GM21717 (cell line): ENCODE results near the gene IL1RAPL1.

Source experiments
- ATAC-seq: cut with Tn5 transposase; IDR thresholded peaks from one replicate; pipeline ENCODE4 v1.9.1; 2021; ENCODE audit warnings: mild to moderate bottlenecking, moderate library complexity; ENCODE audit not compliant: unreplicated experiment

The IL1RAPL1 gene

DNA sequence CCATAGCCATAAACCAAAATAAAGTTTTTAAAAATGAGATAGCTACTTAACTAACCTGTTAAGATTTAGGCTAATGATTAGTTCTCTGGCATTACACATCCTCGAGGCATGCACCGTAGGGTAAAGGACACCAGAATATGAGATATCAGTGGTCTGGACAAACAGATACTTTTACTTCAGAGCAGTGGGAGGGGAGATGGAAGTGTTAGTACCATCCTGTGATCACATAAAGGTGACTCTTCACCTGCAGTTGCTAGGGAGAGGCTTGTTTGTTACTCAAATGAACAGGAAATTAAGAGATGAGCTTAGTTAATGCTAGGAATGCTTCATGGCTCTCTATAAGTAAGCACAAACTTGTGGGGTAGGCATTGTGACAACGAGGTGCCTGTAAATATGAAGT lies 1003.7 kb downstream of the IL1RAPL1 start:
- no peak for ATAC-seq

DNA sequence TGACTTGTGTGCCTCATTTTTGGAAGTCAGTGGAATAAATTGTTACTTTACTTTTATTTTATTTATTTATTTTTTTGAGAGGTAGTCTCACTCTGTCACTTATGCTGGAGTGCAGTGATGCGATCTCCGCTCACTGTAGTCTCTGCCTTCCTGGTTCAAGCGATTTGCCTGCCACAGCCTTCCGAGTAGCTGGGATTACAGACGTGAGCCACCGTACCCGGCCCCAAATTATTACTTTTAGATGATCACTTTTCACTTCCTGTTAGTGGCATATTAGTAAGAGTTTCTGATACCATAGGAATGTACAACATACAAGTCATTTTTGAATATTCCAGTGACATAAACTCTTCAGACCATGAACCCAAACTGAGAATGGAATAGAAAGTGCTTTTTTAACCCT lies 1017.1 kb downstream of the IL1RAPL1 start:
- no peak for ATAC-seq

DNA sequence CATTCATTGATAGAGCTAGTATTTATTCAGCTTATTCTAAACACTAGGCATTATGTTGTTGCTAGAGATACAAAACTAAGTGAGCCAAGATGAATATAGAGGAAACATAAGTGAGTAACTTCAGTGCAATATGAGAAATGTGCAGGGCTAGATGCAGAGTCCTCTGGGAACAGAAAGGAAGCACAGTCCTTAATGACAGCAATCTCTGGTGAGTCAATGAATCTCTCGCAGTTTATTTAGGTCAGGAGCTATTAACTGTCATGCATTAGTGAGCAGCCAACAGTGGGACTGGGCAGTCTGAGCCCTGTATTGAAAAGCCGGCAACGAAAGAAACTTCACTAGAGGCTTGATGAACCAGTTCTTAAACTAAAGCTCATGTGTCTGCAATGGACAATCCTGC lies 1030.0 kb downstream of the IL1RAPL1 start:
- ATAC-seq, result no peak

DNA sequence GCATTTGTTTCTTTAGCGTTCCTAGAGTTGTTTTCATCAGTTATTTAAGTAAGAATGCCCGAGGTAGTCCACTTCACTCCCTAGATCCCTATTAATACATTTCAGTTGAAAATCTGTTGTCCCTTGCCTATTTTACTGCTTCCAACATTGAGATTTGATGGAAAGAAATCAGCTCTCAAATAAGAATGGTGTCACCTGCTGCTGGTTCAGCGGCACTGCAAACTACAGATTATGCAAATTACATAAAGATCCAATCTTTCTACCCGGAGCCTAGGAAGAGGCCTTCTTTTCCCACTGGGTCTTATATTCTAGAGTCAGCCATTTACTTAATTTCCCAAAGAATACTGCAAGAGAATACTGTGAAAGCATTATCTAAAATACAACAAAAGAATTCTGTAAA lies 1030.5 kb downstream of the IL1RAPL1 start:
- ATAC-seq, result no peak

DNA sequence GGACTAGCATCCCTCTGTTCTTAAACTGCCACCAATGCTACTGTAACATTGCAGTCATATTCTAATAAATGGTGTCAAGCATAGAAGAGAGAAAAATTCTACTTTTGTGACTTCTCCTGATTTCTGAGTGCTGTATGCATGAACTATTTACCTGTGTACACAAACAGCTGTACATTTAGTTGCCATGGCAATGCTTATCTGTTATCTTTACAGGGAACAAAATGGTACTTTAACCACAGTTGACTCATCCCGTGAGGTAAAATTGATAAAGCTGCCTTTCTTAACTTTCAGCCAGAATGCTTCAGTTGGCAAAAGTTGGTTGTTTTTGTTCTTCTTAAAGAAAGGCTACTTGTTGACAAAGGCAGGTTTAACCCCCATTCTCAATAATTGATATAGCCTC lies 1040.6 kb downstream of the IL1RAPL1 start:
- no peak for ATAC-seq

DNA sequence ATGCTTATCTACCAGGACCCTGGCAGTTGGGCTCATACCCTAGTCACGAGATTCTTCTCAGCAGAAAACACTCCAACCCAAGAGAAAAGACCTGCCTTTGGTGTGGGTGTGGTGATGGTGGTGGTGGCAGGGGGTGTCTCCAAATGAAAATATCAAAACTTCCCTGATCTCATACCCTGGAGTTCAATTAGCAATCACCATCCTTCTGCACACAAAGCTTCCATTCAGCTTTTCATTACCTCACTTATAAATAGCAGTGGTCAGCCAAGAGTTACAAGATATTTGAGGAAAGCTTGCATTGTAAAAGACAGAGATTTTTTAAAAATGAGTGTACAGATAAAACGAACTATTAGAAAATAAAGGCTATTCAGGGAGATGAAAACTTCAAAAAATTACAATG lies 1047.3 kb downstream of the IL1RAPL1 start:
- no peak for ATAC-seq

DNA sequence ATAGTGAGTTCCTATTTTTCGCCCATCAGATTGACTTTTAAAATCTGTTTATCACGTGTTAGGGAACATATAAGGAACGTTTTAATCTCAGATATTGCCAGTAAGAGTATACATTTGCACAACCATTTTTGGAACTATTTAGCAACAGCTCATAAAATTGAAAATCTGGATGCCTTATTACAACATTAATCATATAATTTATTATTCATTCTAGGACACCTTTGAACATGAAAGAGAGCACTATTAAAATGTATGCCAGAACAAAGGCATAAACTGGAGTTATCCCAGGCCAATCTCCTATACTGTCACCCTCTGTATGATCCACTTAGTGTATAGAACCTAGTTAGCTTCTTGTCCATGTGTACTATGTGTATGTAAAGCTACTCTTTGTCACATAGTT lies 1049.1 kb downstream of the IL1RAPL1 start:
- ATAC-seq, result no peak

DNA sequence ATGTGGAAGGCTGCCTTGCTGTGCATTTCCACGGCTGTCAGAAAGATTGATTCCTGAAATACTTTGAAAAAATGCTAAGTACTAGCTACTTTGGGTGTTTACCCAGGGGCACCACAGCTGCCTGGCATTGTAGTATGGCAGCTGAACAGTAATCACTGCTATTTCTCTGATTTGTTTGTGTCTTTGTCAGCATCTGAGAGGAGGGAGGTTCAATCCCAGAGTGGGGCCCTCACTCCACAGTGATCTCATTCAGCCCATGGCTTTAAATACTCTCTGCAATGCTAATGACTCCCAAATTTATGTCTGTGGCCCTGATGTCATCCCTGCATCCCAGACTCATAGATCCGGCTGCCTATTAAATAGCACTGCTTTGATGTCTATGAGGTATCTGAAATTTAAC lies 1052.9 kb downstream of the IL1RAPL1 start:
- ATAC-seq, result no peak

DNA sequence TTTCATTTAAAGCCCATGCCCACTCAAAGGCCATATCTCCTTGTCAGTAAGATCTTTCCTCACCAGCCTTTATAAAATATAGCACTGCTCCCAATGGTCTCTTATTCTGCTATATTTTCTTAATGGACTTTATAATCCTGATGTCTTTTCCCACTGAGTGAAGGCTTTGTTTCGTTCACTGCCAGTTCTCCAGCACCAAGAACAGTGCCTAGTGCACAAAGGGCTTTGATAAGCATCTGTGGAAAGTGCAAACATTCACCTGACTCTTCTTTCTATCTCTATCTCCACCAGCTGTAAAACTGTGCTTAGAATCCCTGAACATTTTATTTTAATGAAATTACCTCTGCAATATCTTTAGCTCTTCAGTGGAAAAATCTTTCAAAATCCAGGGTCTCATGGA lies 1054.2 kb downstream of the IL1RAPL1 start:
- ATAC-seq, result no peak

DNA sequence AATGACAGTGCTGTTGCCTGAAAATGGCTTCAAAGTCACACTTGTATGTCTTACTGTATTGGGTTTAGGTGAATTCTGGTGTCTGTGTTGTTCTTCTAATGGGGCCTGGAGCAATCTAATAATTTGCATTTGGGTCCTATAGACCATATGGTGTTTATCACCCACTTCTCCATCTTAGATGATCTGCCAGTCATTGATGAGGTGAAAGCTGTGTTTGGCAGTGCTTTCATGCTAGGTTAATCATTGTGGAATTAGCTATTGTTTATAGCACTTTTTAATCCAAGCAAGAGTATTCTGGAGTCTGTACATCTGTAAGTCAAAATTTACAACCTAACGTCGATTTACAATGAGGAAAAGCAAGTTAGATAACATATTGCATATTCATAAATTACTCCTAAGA lies 1055.9 kb downstream of the IL1RAPL1 start:
- ATAC-seq, result no peak

DNA sequence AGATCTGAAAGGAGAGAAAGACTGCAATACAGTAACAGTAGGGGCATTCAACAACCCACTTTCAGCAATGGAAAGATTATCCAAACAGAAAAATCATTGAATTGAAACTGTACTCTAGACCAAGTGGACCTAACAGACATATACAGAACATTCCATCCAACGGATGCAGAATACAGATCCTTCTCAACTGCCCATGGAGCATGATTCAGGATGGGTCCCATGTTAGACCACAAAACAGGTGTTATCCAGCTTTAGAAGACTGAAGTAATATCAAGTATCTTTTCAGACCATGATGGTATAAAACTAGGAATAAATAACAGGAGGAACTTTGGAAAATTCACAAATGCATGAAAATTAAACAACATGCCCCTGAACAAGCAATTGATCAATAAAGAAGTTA lies 1060.9 kb downstream of the IL1RAPL1 start:
- ATAC-seq, result no peak

DNA sequence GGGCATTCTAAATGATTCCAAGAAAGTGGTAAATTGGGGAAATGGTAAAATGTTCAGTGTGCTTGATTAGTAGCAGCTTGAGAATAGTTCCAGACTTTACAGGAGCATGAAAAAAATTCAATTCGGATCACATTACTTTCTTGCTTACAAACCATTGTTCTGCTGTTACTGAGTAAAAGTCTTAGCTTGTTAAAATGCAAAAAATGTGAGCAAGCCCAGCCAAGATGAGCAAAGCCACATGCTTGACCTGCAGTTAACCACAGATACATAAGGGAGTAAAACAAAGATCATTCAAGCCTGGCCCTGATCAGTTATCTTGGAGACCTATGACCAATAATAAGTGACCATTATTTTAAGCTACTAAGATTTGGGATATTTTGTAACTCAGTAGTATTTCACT lies 1065.2 kb downstream of the IL1RAPL1 start:
- ATAC-seq, result no peak

DNA sequence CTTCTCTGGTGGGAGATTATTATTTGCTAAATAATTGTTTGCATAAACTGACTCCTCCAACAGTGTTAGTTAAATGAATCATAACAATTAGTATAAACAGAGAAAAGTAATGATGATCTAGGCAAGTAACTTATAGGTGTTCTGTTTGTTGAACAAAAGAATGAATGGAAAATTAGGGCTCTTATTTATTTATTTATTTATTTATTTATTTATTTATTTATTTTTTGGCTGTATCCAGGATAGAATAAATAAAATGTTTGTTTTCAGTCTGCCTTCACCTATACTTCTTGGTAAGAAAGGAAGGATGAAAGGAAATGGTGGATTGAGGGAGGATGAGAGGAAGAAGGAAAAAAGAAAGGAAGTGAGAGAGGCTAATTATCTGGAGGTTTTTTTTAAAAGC lies 1066.5 kb downstream of the IL1RAPL1 start:
- ATAC-seq, result no peak

DNA sequence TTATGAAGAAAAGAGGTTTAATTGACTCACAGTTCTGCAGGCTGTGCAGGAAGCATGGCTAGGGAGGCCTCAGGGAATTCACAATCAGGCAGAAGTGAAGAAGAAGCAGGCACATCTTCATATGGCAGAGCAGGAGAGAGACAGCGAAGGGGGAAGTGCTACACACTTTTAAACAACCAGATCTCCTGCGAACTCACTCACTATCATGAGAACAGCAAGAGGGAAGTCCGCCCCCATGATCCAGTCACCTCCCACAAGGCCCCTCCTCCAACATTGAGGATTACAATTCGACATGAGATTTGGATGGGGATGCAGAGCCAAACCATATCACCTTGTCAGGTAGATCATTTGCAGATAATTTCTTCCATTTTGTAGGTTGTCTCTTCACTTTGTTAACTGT lies 1072.7 kb downstream of the IL1RAPL1 start:
- no peak for ATAC-seq

DNA sequence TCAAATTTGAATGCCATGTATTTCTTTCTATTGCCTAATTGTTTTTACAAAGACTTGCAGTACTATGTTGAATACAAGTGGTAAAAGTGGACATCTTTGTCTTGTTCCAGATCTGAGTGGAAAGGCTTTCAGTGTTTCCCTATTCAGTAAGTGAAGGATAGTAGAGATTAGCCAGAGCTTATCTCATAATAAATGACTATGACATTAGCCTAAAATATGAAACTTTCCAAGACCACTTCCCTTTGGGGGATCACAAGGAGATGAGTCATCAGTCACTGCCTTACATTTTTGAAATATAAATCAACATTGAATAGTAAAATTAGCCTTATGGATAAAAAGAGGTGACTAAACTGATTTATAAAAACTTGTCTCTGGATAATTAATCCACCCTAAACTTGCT lies 1074.0 kb downstream of the IL1RAPL1 start:
- no peak for ATAC-seq

DNA sequence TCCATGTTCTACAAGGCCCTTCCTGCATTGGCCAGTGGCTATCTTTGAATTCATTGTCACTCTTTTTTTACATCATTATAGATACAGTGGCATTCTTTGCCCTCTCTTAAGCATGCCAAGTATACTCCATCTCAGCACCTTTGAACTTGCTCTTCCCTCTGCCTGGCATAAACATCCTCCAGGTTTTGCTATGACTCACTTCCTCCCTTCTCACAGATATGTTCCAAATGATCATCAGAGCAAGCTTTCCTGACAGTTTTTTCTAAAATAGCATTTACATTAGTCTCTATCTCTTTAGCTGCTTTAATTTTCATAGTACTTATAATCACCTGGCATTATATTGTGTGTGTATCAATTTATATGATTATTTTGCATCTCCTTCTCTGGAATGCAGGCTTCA lies 1074.9 kb downstream of the IL1RAPL1 start:
- ATAC-seq, result no peak

DNA sequence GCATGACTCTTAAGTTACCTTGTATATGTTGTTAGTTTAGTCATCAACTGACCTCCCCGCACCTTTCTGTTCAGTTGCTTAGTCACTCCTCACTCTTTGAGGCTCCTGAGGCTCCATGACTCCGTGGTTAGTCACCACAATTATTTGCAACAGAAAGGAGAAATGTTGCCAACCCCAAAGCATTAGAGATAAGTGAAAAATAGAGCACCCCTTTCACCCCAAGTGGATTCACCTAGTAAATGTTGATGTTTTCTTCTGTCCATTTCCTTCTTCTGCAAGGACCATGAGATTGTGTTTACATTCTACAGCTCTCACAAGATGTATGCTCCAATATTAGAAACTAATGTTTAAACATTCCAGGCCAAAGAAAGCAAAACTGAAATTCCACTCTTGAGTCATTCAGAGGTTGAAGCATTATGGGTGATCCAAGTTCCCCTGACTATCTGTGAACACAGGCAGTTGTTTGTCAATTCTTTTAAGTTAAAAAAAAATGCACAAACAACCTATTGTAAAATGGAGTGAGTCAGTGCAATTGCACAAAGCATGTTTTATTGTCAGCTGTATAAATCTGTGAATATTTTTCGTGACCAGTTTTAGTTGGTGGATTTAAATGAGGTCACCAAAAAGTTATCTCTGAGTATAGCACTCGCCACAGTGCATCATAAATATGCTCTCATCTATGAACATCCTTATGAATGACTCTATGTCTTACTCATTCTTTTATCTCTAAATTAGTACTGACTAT lies 1075.7 kb downstream of the IL1RAPL1 start:
- peak; percentile 87 for ATAC-seq

DNA sequence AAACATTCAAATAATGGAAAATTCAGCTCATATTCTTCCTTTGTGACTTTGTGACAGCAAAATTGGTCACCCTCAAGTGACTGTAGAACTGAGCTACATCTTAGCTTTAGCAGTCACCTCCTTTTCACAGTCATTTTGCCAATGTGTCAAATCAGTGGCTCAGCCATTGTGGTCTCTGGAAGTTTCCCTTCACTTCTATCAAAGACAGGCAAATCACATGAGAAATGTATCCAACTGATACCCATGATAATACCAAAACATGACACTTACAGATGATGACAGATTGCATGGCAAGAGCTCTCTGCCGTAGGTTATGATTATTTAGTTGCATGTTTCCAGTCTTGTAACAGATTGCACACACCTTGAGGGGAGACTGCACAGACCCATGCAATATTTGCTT lies 1078.3 kb downstream of the IL1RAPL1 start:
- no peak for ATAC-seq

DNA sequence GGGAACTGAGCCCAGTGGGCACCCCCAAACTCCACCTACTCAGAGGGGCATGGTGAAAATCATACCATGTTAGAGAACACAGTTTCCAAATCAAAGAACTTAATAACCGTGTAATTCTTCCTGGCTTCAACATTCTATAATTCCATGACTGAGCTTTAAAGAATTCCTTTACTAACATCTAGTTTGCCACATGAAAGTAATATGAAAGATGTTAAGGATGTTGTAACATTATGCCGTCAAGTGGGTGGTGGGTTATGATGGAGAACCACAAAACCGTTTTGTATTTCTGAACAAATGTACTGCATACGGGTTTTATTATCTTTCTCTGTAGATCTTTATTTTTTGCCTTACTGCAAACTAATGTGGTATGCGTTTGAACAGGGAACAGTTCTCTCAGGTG lies 1079.1 kb downstream of the IL1RAPL1 start:
- no peak for ATAC-seq

DNA sequence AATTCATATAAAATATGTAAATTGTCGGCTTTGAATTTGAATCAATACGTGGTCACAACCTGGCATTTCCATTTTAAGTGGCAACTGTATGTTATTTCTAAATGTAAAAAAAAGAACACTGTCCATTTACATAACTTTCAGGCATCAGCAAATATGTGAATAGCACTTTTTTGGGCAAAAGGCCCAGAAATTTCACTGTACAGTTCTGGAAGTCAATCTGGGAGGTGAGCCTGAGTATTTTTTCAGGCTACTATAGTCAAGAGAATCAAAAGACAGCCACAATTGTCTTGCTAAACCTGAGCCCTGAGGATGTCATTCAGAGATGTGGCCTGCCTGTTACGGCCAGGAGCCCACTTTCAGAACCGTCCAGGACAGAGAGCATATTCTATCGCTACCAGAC lies 1084.2 kb downstream of the IL1RAPL1 start:
- ATAC-seq, result no peak

DNA sequence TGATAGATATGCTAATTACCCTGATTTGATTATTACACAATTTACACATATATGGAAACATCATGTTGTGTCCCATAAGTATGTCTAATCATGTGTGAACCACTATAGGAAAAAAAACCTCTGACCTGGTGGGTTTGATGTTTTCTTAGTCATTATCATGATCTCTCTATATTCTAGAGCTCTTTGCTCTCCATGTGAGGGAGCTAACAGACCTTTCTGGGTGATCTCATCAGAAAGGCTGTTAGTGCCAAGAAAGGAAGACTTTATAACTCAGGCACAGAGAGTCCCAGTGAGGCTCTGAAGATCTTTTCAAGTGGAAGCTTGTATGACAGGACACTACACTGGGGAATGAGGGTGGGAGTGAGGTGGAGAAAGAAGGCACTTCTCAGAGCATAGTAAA lies 1100.4 kb downstream of the IL1RAPL1 start:
- ATAC-seq, result no peak

DNA sequence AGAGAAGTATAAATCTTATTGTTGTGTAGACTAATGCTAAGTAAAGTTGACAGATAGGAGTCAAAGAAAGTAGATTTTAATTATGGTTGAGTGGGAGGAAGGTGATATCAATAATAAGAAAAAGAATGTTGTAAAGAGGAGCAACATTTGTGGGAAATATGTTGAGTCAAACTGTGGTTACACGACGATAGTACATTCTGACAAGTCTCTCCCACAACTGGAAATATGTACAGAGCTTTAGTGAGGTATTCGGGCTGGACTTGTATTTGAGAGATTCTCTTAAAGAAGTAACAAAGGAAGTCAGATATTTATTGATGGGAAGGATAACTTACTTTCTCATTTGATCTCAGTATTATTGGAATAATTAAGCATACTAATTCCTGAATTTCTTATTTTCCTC lies 1102.8 kb downstream of the IL1RAPL1 start:
- ATAC-seq, result no peak

DNA sequence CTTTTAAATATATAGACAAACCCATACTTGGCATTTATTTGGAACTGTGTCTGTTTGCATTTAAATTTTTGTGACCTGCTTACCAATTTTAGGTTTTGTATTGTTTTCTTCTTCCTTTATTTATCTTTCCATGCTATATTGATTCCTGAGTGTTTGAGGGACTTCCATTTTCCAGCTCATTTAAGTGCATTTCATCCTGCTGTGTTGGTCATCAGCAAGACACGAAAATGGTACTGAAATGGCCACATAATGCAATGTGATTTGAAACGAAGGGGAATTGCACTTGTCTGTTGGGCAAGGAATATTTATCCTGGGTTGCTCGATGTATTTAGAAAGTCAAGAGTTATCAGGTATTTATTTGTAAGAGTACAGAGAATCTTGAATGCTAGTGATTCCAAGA lies 1103.8 kb downstream of the IL1RAPL1 start:
- ATAC-seq, result no peak
